HG02852 (cell line): ENCODE results near the gene PCYT2.
"Not testable (repeated sequence)": the region's sequence is repeated elsewhere in the genome, so short reads cannot be mapped to it uniquely, and the experiment has no call there.

Experiments used
- ATAC-seq: cut with Tn5 transposase; IDR thresholded peaks from one replicate; pipeline ENCODE4 v1.9.1; 2021; ENCODE audit warnings: mild to moderate bottlenecking, moderate library complexity; ENCODE audit not compliant: unreplicated experiment

Gene PCYT2

DNA sequence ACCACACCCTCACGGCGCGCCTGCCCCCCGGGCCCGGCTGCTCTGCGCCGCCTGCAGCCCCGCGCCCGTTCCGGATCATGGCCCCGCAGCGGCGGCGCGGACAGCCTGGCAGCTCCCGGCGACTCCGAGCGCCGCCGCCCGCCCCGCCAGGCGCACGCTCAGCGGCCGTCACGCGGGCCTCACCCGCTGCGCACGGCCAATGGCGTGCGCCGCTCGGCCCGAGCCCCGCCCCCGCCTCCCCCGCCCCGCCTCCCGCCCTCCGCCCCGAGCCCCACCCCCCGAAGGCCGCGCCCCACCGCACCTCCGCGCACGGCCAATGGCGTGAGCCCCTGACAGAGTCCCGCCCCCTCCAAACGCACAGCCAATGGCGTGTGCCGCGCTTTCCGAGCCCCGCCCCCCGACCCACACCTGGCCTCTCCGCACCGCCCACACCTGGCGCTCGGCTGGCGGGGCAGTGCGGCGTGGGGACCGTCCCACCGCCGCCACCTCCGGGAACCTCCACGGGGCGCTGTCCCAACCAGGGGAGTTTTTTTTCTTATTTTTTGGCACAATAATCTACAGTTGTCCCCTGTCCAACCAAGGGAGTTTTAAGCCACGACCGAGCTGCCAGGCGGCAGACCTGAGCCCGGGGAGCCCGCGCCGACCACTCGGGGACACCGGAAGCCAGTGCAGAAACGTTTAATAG lies at the start of gene PCYT2:
Gene PCYT2, minus strand, starts transcription at position 123 of the 685 bp plus-strand sequence. Its CDS starts 44 bp downstream, at position 79.
- peak; percentile 72 for ATAC-seq

DNA sequence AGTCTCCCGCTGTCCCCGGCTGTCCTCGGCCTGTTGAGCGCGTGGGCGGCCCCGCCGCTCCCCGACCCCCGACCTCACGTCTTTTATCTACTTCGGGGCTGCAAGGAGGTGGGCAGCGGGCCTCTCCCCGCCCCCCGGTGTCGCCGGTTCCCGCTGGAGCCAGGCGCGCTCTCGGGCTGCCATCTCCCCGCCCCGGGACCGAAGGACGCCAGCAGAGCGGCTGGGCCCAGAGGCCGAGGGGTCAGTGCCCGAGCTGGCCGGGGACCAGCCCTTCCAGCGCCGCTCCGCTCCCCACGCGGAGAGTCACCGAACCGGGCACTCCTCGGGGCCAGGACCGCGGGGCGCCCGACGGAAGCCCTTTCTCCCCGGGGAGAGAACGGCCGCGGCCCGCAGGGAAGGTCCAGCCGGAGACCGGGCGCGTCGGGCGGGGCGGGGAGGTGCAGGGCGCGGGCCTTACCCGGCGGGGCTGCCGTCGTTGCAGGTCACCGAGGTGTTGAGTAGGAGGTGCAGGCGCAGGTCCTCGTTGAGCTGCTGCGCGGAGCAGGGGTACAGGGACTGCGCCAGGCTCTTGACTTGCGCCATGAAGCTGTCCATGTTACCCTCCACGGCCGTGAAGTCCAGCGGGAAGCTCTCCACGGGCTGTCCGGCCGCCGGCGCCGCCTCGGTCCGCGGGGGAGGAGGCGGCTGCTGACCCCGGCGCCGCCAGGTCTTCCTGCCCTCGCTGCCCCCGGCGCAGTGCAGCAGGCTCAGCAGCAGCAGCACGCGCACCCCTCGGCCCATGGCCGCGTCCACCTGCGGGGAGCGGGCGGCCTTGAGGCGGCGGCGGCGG lies 49.1 kb upstream of the PCYT2 start:
- no peak for ATAC-seq

DNA sequence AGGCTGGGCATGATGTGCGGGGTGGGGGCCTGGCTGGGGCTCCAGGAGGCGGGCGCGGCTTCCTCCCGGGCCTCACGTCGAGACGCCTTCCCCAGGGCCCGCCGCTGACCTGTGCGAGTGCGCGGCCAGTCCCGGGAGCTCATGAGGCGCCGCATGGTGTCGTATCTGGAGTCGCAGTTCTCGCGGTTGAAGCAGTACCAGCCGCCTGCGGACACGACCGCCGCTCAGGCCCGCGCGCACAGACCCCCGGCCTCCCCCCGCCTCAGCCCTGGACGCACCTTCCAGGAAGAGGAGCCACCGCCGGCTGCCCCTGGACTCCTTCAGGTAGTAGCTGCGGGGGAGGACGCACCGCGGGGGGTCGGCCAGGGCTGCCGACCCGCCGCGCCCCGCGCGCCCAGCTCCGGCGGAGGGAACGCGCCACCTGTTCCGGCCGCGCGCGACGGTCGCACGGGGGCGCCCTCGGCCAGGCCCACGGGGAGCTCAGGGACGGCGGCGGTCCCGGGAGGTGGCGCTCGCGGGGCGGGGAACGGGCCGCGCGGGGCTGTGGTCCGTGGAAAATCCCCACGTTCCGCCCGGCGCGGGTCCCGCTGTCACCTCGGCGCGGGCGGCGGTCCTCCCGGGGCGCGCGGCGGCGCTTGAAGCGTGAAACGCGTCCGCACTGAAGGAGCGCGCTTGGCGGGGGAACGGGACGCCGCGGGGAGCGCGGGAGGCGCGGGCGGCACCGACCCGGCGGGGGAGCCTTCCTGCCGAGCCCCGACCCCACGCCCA lies 48.3 kb upstream of the PCYT2 start:
- no peak for ATAC-seq

DNA sequence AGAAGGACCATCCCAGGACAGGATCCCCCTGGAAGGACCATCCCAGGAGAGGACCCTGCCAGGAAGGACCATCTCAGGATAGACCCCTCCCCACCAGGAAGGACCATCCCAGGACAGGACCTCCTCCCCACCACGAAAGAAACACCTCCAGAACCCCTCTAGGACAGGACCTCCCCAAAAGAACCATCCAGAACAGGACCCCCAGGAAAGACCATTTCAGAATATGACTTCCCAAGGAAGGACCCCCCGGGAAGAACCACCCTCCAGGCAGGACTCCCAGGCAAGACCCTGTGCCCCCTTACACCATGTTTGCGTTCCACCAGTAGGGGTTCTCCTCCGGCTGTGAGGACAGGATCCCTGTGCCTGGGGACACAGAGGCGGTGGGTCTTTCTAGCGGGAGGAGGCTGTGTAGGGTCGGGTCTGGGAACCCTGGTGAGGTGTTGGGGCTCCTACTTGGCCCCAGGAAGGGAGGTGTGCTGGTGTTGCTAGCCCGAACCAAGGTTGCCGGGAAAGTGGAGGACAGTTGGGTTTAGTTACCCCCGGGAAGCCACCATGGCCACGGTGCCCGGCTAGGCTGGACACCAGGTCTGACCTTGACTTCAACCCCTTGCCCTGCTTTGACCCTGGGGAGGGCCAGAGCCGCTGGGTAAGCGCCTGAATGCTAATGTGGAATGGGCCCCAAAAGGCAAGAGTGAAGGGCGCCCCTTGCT lies 47.6 kb upstream of the PCYT2 start:
- no peak for ATAC-seq

DNA sequence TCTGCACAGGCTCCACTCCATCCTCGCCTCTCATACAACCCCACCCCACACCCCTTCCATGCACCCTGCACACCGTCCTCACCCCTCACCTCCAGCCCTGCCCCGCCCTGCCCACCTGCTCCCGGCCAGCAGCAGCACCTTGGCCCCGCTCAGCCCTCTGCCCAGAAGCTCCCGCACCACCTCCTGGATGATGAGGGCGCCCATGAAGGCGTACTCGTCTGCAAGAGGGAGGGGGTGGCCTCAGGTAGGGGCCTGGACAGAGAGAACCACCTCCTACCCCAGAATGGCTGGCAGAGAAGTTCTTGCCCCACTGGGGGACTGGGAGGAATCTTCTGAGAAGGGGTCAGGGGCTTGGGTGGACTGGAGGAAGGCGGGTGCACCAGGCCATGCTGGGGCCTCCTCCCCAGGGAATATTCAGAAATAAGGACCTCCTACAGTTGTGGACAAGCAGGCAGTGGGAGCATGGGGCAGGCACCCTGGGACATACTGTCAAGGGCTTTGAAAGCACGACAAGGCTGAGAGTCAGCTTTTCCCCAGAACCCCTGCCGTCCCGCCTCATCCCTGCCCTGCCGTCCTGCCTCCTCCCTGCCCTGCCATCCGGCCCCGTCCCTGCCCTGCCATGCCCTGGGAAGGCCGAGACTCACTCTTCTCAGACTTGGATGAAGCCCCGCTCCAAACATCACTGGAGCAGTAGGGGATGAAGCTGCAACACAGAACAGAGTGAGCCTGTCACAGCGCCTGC lies 46.7 kb upstream of the PCYT2 start:
- ATAC-seq: no peak

DNA sequence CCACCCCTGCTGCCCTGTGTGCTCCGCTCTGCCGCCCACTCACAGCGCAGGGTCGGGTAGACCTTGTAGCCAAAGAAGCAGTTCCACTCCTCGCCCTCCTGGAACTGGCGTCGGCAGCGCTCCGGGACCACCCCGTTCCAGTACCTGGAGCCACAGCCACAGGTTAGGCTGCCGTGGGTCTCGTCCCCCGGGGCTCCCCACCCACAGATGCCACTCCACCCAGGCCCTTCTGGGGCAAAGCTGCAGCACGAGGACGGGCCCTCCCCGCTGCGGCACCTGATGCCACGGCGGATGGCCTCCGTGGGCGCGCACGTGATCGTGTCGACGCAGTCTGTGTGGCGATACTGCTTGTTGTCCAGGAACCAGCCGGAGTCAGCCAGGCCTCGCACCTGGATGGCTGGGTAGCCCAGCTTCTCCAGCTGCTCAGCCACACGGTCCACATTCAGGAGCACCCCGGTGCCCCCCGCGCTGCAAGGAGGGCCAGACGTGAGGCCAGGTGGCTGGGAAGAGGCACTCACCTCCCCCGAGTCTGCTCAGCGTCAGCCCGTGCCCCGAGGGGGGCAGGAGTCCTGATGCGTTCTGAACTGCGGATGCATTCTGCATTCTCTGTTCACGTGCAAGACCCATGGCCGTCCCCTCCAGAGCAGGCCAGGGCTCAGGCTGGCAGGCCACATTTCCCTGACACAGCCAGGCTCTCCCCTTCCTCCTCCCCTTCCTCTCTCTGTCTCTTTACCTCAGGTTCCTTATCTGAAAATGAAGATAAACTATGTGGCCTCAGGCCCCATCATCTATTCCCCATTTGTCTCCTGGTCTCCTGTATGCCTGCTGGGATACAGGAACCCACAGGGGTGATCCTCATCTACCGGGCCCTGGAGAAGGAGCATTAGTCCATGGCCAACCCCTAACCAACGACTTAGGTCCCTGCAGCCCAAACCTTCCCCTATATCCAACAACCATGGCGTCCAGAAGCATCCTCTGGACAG lies 45.7 kb upstream of the PCYT2 start:
- ATAC-seq: no peak

DNA sequence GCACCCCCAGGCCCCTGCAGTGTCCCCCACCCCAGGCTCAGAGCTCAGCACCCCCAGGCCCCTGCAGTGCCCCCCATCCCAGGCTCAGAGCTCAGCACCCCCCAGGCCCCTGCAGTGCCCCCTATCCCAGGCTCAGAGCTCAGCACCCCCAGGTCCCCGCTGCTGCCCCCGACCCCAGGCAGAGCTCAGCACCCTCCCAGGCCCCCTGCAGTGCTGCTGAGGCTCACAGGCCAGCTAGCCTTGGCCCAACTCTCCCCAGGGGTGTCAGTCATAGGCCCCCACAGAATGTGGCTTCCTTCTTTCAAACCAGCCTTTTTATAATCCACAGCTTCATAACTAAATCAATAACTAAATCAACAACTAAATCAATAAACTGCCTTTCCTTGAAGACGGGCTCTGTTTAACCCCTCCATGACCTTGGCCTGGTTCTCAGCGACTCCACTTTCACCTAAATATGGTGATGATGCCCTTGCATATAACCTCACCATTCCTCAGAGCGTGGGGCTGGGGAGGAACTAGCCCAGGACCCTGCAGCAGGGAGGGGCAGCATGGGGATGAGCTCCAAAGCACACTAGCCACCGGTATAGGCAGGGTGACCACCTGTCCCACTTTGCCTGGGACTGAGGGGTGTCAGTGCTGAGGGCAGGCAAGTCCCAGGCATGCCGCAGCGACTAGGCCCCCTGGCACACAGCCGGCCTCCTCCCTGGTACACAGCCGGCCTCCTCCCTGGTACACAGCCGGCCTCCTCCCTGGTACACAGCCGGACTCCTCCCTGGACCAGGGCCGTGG lies 44.8 kb upstream of the PCYT2 start:
- no peak for ATAC-seq

DNA sequence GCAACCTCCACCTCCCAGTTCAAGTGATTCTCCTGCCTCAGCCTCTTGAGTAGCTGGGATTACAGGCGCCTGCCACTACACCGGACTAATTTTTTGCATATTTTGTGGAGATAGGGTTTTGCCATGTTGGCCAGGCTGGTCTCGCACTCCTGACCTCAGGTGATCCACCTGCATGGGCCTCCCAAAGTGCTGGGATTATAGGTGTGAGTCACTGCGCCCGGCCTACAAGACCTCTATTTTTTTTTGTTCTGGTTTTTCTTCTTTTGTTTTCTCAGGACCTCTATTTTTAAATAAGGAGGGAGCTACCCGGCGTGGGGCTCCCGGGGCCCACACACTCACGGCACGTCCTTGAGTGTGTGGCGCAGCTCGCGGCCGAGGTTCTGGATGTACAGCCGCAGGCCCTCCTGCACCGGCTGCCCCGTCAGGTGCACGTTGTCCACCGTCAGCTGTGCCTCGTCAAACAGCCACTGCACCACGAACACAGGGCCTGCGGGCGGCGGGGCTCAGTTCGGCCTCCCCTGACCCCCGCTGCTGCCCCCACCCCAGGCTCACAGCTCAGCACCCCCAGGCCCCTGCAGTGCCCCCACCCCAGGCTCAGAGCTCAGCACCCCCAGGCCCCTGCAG lies 44.0 kb upstream of the PCYT2 start:
- no peak for ATAC-seq

DNA sequence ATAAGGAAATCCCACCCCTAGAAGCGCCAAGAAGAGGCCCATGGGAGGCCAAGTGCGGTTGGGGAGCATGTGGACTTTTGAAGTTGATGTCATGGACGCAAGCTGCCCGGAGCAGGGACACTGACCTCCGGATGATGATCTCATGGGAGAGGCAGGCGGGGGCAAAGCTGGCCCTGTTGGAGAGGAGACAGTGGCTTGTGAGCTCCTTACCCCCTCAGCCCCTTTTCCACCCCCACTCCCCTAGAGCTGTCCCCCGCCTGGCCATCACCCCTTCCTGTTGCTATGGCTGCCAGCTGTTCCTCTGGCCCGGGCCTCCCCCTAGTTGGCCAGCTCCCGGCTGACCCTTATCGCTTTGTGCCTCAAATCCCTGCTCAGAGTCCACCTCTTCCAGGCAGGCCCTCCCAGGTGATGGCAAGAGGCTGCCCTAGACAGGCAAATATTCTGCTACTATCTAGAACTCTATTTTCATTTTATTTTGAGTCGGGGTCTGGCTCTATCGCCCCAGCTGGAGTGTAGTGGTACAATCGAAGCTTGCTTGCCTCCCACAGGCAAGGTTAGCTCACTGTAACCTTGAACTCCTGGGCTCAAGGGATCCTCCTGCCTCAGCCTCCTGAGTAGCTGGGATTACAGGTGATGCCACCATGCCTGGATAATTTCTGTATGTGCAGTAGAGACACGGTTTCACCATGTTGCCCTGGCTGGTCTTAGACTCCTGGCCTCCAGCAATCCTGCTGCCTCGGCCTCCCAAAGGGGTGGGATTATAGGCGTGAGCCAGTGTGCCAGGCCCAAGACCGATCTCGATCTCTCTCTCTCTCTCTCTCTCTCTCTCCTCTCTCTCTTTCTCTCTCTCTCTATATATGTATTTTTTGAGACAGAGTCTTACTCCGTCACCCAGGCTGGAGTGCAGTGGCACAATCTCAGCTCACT lies 43.2 kb upstream of the PCYT2 start:
- ATAC-seq: no peak

DNA sequence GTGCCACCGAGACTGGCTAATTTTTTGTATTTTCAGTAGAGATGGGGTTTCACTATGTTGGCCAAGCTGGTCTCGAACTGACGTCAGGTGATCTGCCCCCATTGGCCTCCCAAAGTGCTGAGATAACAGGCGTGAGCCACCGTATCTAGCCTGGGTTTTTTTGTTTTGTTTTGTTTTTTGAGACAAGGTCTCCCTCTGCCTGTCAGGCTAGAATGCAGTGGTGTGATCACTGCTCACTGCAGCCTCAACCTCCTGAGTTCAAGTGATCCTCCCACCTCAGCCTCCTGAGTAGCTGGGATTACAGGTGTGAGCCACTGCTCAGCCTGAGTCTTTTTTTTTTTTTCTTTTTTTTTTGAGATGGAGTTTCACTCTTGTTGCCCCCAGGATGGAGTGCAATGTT lies 42.2 kb upstream of the PCYT2 start:
- ATAC-seq: not testable (repeated sequence)

DNA sequence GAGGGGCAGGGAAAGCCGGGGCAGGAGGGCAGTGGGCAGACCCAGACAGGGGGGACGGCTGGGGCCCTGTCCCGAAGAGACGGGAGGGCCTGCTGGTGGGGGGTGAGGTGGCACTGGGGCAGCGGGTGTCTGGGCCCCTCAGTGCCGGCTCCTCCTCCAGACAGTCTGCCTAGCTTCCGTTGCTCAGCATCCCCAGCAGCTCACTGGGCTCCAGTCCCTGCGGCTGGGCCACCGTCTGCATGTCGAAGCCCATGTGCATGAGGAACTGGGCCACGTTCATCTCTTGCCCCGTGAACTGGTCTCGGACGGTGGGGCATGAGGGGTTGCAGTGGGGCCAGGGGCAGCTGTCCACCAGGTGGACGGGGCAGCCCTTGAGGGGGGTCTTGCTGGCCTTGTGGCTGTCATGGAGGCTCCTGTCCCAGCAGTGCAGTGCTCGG lies 41.6 kb upstream of the PCYT2 start:
- no peak for ATAC-seq

DNA sequence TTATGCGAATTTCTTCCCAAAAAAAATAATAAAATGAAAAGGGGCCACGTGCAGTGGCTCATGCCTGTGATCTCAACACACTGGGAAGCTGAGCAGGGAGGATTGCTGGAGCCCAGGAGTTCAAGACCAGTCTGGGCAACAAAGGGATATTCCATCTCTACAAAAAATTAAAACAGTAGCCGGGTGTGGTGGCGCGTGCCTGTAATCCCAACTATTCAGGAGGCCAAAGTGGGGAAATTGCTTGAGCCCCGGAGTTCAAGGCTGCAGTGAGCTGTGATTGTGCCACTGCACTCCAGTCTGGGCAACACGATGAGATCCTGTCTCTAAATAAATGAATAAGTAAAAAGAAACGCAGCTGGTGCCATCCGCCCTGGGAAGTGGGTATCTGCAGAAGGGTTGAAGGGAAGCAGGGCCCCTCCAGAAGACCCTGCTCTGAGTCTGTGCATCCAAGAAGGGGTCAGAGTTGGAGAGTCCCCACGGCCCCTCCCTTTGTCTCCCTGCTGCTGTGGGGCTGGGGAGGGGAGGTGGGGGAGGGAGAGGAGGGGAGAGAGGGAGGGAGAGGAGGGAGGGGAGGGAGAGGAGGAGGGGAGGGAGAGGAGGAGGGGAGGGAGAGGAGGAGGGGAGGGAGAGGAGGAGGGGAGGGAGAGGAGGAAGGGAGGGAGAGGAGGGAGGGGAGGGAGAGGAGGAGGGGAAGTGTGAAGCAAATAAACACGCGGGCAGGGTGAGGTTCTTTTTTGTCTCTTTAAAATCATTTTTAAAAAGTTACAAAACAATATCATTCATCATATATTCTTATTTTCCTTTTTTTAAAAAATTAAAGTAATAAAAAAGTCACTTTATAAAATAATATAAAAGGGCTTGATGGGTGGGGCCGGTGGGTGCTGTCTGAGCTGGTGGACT lies 40.8 kb upstream of the PCYT2 start:
- ATAC-seq: no peak

DNA sequence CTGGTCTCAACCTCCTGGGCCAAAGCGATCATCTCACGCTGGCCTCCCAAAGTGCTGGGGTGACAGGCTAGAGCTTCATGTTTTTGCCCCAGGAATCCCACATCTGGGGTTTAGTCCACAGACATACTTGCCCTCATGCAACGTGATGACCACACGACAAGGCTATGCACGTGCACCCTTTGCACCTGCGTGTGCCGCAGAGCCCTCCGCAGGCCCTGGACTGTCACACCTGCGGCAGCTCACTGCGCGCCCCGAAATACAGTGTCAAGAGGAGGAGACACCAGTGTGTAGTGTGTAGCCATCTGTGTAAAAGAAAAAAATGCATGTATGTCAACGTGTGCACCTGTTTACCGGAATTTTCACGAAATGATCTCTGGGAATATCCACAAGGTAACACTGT lies 39.3 kb upstream of the PCYT2 start:
- no peak for ATAC-seq

DNA sequence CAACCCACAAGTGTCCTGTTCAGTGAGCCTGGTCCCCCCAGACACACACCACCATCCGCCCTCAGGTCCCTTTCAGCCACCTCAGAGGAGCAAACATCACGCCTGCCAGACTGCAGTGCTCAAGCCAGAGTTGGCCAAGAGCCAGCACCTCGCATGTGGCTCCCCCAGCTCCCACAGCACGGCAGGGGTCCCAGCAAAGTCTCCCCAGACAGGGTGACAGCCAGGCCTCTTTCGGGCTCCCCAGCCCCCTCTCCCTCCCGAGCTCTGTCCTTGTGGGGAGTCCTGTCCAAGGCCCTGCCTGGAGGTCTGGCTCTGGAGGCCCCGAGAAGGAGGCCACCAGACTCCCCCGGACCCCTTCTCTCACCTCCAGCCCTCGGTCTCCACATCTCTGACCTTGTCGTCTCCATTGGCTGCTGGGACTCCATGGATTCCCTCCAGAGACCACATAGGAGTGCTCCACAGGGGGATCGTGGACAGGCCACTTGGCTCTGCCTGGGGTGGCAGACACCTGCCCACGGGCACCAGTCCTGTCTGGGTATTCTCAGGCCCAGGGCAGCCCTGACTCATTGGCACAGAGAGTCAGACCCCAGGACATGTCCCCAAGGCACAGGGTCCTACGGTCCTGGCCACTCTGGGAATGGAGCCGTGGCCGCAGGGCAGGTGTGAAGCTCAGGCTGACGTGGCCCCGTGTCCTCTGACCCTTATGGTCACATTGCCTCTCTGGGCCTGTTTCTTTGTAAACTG lies 37.6 kb upstream of the PCYT2 start:
- ATAC-seq: no peak

DNA sequence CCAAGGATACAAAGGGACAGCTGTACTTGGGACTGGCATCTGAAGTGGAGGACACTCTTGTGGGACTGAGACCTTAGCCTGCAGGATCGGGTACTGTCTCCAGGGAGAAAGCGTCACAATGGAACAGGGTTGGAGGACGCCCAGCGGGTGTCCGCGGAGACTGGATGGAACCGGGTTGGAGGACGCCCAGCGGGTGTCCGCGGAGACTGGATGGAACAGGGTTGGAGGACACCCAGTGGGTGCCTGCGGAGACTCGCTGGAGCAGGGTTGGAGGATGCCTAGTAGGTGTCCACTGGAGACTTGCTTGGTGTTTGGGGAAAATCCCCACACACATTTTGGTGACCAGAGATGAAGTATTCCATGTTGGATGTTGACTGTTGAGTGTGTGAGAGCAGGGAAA lies 36.0 kb upstream of the PCYT2 start, which contains the start of gene MYADML2:
Gene MYADML2, minus strand, starts transcription at position 45 of the 400 bp plus-strand sequence. CDS start 5,492 bp downstream, outside the sequence.
- ATAC-seq: no peak
